NOMO-1 treated with dmso at 0.1 percent for 144 hours (cell line): ENCODE results near the gene SLC35F3.
"Not testable (repeated sequence)": the region's sequence is repeated elsewhere in the genome, so short reads cannot be mapped to it uniquely, and the experiment has no call there.

Source experiments
- DNase-seq: peaks from one replicate; lab custom pipeline; 2025; ENCODE audit not compliant: unreplicated experiment; lab: John Stamatoyannopoulos, UW

SLC35F3 gene

GRCh38 chr1:234243521-234244260 is 339.2 kb downstream of the SLC35F3 start:
- DNase-seq: no peak

- peak; percentile 10 for DNase-seq
Observed at GRCh38 chr1:234244482-234244881, 340.0 kb downstream of the SLC35F3 start.

- DNase-seq: no peak
Observed at GRCh38 chr1:234246638-234247116, 342.2 kb downstream of the SLC35F3 start.

GRCh38 chr1:234247746-234248145 is 343.3 kb downstream of the SLC35F3 start:
- DNase-seq: not testable (repeated sequence)

GRCh38 chr1:234250747-234251146 is 346.3 kb downstream of the SLC35F3 start:
- DNase-seq: no peak

- no peak for DNase-seq
Observed at GRCh38 chr1:234253732-234254131, 349.3 kb downstream of the SLC35F3 start.

- no peak for DNase-seq
Observed at GRCh38 chr1:234256359-234256758, 351.9 kb downstream of the SLC35F3 start.

- DNase-seq: no peak
Observed at GRCh38 chr1:234258071-234258470, 353.6 kb downstream of the SLC35F3 start.

GRCh38 chr1:234260578-234260977 is 356.1 kb downstream of the SLC35F3 start:
- peak; percentile 10 for DNase-seq

GRCh38 chr1:234261545-234261944 is 357.1 kb downstream of the SLC35F3 start:
- DNase-seq: no peak

- no peak for DNase-seq
Observed at GRCh38 chr1:234262007-234262753, 357.7 kb downstream of the SLC35F3 start.

GRCh38 chr1:234262754-234263105 is 358.3 kb downstream of the SLC35F3 start:
- DNase-seq: no peak

- no peak for DNase-seq
Observed at GRCh38 chr1:234264832-234265231, 360.4 kb downstream of the SLC35F3 start.

GRCh38 chr1:234265321-234265720 is 360.8 kb downstream of the SLC35F3 start:
- DNase-seq: no peak

- DNase-seq: no peak
Observed at GRCh38 chr1:234265861-234266260, 361.4 kb downstream of the SLC35F3 start.

- no peak for DNase-seq
Observed at GRCh38 chr1:234270093-234270492, 365.6 kb downstream of the SLC35F3 start.

GRCh38 chr1:234270581-234271242 is 366.2 kb downstream of the SLC35F3 start:
- no peak for DNase-seq

- no peak for DNase-seq
Observed at GRCh38 chr1:234271243-234271606, 366.7 kb downstream of the SLC35F3 start.

GRCh38 chr1:234272656-234273312 is 368.3 kb downstream of the SLC35F3 start:
- DNase-seq: no peak

- DNase-seq: no peak
Observed at GRCh38 chr1:234273981-234274380, 369.5 kb downstream of the SLC35F3 start.

GRCh38 chr1:234276151-234276788 is 371.8 kb downstream of the SLC35F3 start:
- no peak for DNase-seq
